ENCODE data around the gene CCER1. TPM values are rescaled to one million over a fixed set of nuclear protein-coding genes. Genes with fewer than 3 reads are reported as not detected.
"Not testable (repeated sequence)": the region's sequence is repeated elsewhere in the genome, so short reads cannot be mapped to it uniquely, and the experiment has no call there.

The CCER1 gene
- not detected for polyA plus RNA-seq (ENCODE audit: insufficient read length in 4 of 4)

DNA sequence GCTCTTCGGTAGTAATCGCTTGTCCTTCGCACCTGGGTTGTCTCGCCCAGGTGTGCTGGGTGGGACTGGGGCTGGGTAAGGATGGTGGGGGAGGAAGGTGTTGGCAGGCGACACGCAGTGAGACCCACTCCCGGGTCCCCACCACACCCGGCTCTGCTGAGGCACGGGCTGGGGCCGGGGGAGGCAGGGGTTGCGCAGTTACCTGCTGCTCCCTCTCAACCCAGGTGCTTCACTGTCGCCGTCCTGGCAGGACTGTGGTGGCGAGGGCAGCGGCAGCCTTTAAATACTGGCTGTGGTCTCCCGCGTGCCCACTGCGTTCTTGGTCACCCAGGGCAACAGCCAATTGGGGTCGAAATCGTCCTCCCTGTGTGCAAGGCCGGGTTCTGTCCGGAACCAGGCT is at the start of gene CCER1:
TSS of gene CCER1 (minus strand) at position 256 of the 400 bp plus-strand sequence. CDS start 434 bp downstream, outside the sequence.
- no peak for DNase-seq (ENCODE audit: low read depth in 4 of 4, low spot score in 3 of 4)

DNA sequence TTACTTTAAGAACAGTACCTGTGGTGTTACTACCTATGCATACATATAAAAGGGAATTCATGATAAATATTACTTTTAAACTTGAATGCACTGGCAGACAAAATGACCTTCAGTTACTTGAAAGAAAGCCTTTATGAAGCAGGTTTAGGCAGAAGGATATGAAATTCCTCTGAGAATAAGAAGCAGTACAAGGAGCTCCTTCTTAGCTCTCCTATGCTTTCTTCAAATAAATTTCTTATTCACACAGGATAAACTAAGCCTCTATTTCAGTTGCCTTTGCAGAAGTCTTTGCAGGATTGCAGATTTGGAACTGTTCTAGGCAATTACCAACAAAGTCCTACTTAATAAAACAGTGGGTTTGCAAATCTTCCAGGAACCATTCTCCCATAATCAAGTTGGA is 48.8 kb upstream of the CCER1 start:
- no peak for DNase-seq (ENCODE audit: low read depth in 4 of 4, low spot score in 3 of 4)

DNA sequence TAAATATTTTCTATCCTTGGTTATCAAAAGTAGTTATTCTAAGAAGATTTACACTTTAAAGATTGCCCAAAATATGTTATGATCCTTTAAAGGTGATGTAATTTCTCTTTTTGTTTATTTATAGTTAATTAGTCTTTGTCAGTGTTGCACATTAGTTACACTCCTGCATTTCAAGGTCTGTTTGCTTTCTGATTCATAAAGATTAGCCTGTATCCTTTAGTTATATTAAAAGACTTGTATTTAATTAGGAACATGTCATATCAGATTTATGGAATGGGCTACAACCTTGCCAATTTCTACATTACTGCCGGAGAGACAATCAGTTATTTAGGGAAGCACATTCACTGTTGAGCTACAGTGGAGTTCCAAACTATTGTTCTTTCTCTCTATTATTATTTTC is 46.3 kb upstream of the CCER1 start:
- no peak for DNase-seq (ENCODE audit: low read depth in 4 of 4, low spot score in 3 of 4)

DNA sequence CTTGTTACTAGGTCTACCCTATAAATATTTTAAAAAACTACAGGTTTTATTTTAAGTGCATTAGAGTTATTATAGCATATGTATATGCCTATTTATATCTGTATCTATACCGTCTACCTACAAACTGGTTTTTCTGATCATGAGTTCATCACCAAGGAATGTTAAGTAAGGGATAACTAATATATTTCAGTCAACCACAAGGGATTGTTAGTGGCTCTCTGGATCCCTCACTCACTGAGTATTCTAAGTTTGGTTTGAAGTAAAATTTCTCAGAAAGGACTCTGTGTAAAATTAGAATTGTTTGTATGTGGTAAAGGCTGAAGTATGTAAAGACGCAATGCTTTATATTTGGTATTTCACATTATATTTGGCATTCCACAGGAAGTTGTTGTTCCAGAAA is 45.0 kb upstream of the CCER1 start:
- no peak for DNase-seq (ENCODE audit: low read depth in 4 of 4, low spot score in 3 of 4)

GRCh38 chr12:90999527-90999926 is 44.6 kb upstream of the CCER1 start:
- no peak for DNase-seq (ENCODE audit: low read depth in 4 of 4, low spot score in 3 of 4)

- DNase-seq (ENCODE audit: low read depth in 4 of 4, low spot score in 3 of 4) = no peak
Observed at GRCh38 chr12:90995010-90995409, 40.0 kb upstream of the CCER1 start.

- no peak for DNase-seq (ENCODE audit: low read depth in 4 of 4, low spot score in 3 of 4)
Observed at GRCh38 chr12:90991952-90992465, 37.0 kb upstream of the CCER1 start.

DNA sequence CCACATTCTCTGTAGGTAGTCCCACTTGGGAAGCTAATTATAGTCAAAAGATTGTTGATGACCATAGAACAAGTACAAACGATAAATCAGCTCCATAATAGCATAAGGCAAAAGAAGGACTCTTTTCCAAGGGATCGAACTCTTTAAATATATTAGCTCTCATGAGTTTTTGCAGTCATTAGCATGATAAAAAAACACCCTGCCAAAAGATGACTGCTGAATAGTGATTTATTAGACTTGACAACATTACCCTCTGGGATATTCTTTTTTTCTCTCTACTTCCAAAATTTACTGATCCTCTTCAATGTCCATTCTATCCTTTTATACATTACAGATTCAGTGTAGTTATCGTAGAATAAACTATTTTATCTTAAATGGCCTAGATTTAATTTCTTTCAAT is 35.6 kb upstream of the CCER1 start:
- DNase-seq (ENCODE audit: low read depth in 4 of 4, low spot score in 3 of 4) = no peak

GRCh38 chr12:90989686-90990111 is 34.7 kb upstream of the CCER1 start:
- no peak for DNase-seq (ENCODE audit: low read depth in 4 of 4, low spot score in 3 of 4)

DNA sequence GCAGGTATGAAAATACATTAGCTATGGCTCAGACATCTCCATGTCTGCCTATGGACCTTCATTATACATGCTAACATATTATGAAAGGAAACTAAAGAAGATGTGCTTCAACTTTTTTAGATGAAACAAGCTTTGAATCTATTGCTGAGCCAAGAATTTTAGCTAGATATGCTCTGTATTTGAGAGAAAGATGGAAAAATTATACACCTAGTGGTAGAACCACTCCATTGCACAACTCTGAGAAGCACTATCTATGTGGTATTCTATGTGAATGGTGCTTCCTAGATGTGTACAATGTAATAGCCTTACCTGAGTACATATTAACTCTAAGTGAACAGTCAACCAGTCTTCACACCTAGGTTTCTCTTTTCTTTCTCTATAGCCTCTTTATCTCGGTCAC is 32.5 kb upstream of the CCER1 start:
- DNase-seq (ENCODE audit: low read depth in 4 of 4, low spot score in 3 of 4) = no peak

GRCh38 chr12:90987101-90987500 is 32.1 kb upstream of the CCER1 start:
- DNase-seq (ENCODE audit: low read depth in 4 of 4, low spot score in 3 of 4) = no peak

- not testable (repeated sequence) for DNase-seq (ENCODE audit: low read depth in 4 of 4, low spot score in 3 of 4)
Observed at GRCh38 chr12:90985331-90985730, 30.4 kb upstream of the CCER1 start.

- no peak for DNase-seq (ENCODE audit: low read depth in 4 of 4, low spot score in 3 of 4)
Observed at GRCh38 chr12:90984114-90984513, 29.1 kb upstream of the CCER1 start.

DNA sequence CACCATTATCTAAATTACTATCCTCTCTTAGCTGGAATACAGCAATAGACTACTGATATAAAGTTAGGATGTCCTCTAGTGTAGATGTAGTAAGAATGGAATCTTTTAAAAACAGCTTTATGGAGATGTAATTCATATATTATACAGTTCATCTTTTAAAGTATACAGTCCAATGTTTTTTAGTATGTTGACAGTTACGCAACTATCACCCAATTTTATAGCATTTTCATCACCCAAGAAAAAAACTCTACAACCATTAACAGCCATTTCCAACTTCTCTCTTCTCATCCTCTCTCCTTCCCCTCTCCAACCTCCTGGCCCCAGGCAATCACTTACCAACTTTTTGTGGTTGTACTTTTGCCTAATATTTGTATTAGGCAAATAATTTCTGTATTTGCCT is 27.2 kb upstream of the CCER1 start:
- DNase-seq (ENCODE audit: low read depth in 4 of 4, low spot score in 3 of 4) = no peak

- peak in 3 of 4 donors; percentile 37 to 40 (median 38) for DNase-seq (ENCODE audit: low read depth in 4 of 4, low spot score in 3 of 4)
Observed at GRCh38 chr12:90979951-90980350, 25.0 kb upstream of the CCER1 start.

DNA sequence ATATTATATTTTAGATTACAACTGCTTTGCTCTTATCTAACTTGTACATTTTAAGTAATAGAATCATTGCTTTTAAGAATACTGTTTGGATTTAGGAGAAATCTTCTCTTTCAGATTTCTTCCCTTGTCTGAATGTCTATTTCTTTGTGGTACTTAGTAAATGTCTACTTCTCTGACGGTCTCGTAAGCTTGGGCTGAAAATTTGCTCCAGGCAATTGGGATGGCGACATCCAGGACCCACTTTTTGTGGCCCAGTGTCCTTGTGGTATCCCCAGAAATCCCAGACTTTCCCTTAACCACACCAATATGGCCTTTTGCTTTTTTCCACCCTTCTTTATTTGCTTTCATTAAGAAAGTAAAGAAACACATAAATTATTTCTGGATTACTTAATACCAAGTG is 24.0 kb upstream of the CCER1 start:
- no peak for DNase-seq (ENCODE audit: low read depth in 4 of 4, low spot score in 3 of 4)

- peak in 2 of 4 donors; percentile 30 to 47 for DNase-seq (ENCODE audit: low read depth in 4 of 4, low spot score in 3 of 4)
Observed at GRCh38 chr12:90978117-90978770, 23.3 kb upstream of the CCER1 start.

DNA sequence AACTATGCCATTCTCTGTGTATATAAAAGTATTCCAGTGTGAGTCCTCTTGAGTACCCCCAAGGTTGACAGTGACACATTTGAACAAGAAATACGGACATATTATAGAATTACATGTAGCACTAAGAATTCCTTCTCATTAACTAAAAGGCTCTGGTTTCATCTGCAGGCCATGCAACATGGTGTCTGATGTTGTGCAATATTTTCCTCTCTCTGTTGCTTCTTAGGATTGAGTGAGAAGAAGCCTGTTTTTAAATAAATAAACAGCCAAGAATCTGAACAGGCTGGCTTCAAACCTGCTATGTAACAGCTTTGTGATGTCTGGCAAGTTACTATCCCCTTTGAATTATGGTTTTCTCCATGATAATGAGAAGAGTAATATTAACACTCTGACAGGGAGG is 22.2 kb upstream of the CCER1 start:
- DNase-seq (ENCODE audit: low read depth in 4 of 4, low spot score in 3 of 4) = no peak

- DNase-seq (ENCODE audit: low read depth in 4 of 4, low spot score in 3 of 4) = no peak
Observed at GRCh38 chr12:90974286-90974685, 19.3 kb upstream of the CCER1 start.

DNA sequence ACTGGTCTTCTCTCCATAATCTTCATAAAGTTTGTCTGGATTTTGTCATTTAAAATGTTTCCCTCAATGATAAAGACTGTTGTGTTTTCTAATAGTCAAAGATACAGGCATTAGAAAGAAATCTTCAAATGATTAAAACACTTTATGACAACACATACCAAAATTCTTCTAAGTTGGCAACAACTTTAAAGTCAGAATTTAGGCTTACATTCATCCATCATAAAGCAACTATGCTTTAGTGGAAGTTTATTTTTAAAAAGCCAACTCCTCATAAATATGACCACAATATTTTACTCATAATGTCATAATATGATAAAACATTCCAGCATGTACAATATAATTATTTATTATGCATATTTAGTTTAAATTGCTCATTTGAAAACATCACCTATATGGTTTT is 17.2 kb upstream of the CCER1 start:
- DNase-seq (ENCODE audit: low read depth in 4 of 4, low spot score in 3 of 4) = no peak

GRCh38 chr12:90970911-90971310 is 15.9 kb upstream of the CCER1 start:
- DNase-seq (ENCODE audit: low read depth in 4 of 4, low spot score in 3 of 4) = no peak

- DNase-seq (ENCODE audit: low read depth in 4 of 4, low spot score in 3 of 4) = no peak
Observed at GRCh38 chr12:90970471-90970870, 15.5 kb upstream of the CCER1 start.

- no peak for DNase-seq (ENCODE audit: low read depth in 4 of 4, low spot score in 3 of 4)
Observed at GRCh38 chr12:90969851-90970250, 14.9 kb upstream of the CCER1 start.
